ENCODE data around the gene CREB5.

DNA sequence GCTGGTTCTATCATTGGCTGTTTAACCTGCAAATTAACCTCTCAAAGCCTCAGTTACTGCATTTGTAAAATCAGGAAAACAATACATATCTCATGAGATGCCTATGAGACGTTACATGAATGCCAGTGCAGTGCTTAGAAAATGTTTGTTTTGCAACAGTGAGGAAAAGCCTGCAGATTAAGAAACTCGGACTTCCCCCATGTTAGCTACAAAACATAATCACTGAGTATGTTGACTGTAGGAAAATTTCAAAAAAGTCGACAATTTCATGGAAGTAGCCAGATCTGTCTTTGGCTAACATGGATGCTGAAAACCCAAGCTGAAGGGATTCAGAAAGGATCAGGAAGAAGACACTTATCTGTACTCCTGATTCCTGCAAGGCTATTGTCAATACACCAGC is 424.4 kb downstream of the CREB5 start:
- TF ChIP-seq, protein P1, sequence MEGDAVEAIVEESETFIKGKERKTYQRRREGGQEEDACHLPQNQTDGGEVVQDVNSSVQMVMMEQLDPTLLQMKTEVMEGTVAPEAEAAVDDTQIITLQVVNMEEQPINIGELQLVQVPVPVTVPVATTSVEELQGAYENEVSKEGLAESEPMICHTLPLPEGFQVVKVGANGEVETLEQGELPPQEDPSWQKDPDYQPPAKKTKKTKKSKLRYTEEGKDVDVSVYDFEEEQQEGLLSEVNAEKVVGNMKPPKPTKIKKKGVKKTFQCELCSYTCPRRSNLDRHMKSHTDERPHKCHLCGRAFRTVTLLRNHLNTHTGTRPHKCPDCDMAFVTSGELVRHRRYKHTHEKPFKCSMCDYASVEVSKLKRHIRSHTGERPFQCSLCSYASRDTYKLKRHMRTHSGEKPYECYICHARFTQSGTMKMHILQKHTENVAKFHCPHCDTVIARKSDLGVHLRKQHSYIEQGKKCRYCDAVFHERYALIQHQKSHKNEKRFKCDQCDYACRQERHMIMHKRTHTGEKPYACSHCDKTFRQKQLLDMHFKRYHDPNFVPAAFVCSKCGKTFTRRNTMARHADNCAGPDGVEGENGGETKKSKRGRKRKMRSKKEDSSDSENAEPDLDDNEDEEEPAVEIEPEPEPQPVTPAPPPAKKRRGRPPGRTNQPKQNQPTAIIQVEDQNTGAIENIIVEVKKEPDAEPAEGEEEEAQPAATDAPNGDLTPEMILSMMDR (IDR thresholded peaks at IDR 0.05): no peak
- no peak for TF ChIP-seq POLR2A (IDR thresholded peaks at IDR 0.05)
